Measurements from ENCODE around the gene MAP3K21.

Gene MAP3K21

GRCh38 chr1:233315718-233316301 lies 11.7 kb upstream of the MAP3K21 start:
- no peaks in the 10 kb centered on the region for H3K36me3 ChIP-seq (ENCODE audit: control insufficient read depth in 2 of 2, insufficient read depth in 1 of 2, low read length in 2 of 2)
- ChIA-PET POLR2A (interaction anchor here (0.8 to 1.1 kb wide), 2 partner anchors 12 to 21 kb away, joined by 3 to 4 read pairs; partner anchors contain the start of genes MAP3K21 and PCNX2), CTCF (interaction anchor here (1.2 to 8.0 kb wide), 3 partner anchors 10 to 49 kb away, joined by 3 to 55 read pairs (median 4); no protein-coding TSS in a partner anchor)
- no peak overlapping the region for H3K27ac ChIP-seq (ENCODE audit: extremely low read depth, low read depth, low read length)
- TF ChIP-seq ZNF311 (tag by site-specific recombination; IDR thresholded peaks at IDR 0.05; ENCODE audit: borderline replicate concordance) (no peak), PRDM6 (tag by site-specific recombination; IDR thresholded peaks at IDR 0.05) (peak; percentile 24; the same call in 1 of the 2 replicates), ZBTB11 (tag by site-specific recombination; conservative IDR thresholded peaks at IDR 0.05; ENCODE audit: low read depth) (no peak)
- H3K9me3 ChIP-seq (ENCODE audit: control insufficient read depth, insufficient read depth, low read depth, low read length) = no peaks in the 10 kb centered on the region
- no peak overlapping the region for H3K4me3 ChIP-seq (ENCODE audit: low read depth, low read length)
- H3K4me1 ChIP-seq (ENCODE audit: control insufficient read depth, insufficient read depth, low read length) = peaks cover 10% of the 10 kb centered on the region; the same call in 1 of the 2 replicates

- POLR2A ChIA-PET = no interaction called here
- Histone ChIP-seq H3K4me3 (ENCODE audit: low read depth, low read length) (no peak overlapping the region), H3K36me3 (ENCODE audit: control insufficient read depth in 2 of 2, insufficient read depth in 1 of 2, low read length in 2 of 2) (no peaks in the 10 kb centered on the region), H3K9me3 (ENCODE audit: control insufficient read depth, insufficient read depth, low read depth, low read length) (no peaks in the 10 kb centered on the region), H3K27ac (ENCODE audit: extremely low read depth, low read depth, low read length) (no peak overlapping the region), H3K4me1 (ENCODE audit: control insufficient read depth, insufficient read depth, low read length) (peaks cover 10% of the 10 kb centered on the region; the same call in 1 of the 2 replicates)
- no peak for TF ChIP-seq ZNF692 (tag by site-specific recombination; IDR thresholded peaks at IDR 0.05)
- no peak for TF ChIP-seq ZNF292 (tag by site-specific recombination; IDR thresholded peaks at IDR 0.05; ENCODE audit: borderline replicate concordance, low read depth)
- TF ChIP-seq ZNF747 (tag by site-specific recombination; IDR thresholded peaks at IDR 0.05) = no peak
- TF ChIP-seq ZFP69B (tag by site-specific recombination; IDR thresholded peaks at IDR 0.05) = no peak
- TF ChIP-seq PRDM6 (tag by site-specific recombination; IDR thresholded peaks at IDR 0.05) = peak; percentile 50; the same call in 1 of the 2 replicates
- peak; percentile 53 for TF ChIP-seq PRDM1 (tag by site-specific recombination; IDR thresholded peaks at IDR 0.05)
- peak; percentile 98 for TF ChIP-seq ZNF664 (tag by site-specific recombination; IDR thresholded peaks at IDR 0.05)
- TF ChIP-seq ZNF610 (tag by site-specific recombination; IDR thresholded peaks at IDR 0.05; ENCODE audit: borderline replicate concordance) = no peak
- 0 out of 2 replicates have a peak, but pooled peaks have one; percentile 18 for TF ChIP-seq WT1 (tag by site-specific recombination; IDR thresholded peaks at IDR 0.05)
- TF ChIP-seq ZNF423 (tag by site-specific recombination; IDR thresholded peaks at IDR 0.05) = no peak
- no peak for TF ChIP-seq ZNF169 (tag by site-specific recombination; IDR thresholded peaks at IDR 0.05)
- CTCF ChIA-PET = interaction anchor here (0.6 to 8.0 kb wide), 5 partner anchors 11 to 193 kb away, joined by 3 to 55 read pairs (median 3); no protein-coding TSS in a partner anchor
Measured at GRCh38 chr1:233316473-233316872, 11.1 kb upstream of the MAP3K21 start.

Data from HEK293 (cell line).